GM18502 (cell line): ENCODE results near the gene PGS1.

ENCODE experiments used
- ATAC-seq: cut with Tn5 transposase; IDR thresholded peaks from one replicate; pipeline ENCODE4 v1.9.1; 2021; ENCODE audit warnings: mild to moderate bottlenecking; ENCODE audit not compliant: unreplicated experiment, poor library complexity

The PGS1 gene

DNA sequence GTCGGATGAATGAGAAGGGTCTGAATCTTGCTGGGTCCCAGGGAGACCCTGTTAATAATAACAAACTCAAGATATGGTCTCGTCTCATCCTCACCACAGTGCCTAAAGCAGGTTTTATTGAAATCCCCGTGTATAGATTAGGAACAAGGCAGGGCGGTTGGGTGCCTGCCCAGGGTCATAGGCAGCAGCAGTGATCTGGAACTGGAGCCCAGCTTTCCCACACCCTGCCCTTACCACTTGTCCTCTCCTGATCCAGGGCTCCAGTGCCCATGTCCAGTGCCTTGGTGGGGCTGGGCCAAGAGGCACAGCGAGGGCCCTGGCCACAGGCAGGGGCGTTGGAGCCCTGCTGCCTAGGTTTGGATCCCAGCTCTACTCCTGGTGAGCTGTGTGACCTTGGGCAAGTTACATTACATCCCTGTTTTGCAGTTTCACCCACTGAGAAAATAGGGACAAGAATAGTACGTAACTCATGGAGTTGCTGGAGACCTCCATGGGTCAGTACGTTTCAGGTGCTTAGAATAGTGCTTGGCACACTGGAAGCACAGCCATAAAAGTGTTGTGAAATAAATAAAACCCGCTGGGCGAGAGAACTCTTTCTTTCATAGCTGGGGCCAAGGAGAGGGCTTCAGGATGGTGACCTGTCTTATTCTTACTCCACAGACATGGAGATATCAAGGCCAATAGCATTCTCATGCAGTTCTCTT is 32.5 kb upstream of the PGS1 start:
- ATAC-seq: no peak

DNA sequence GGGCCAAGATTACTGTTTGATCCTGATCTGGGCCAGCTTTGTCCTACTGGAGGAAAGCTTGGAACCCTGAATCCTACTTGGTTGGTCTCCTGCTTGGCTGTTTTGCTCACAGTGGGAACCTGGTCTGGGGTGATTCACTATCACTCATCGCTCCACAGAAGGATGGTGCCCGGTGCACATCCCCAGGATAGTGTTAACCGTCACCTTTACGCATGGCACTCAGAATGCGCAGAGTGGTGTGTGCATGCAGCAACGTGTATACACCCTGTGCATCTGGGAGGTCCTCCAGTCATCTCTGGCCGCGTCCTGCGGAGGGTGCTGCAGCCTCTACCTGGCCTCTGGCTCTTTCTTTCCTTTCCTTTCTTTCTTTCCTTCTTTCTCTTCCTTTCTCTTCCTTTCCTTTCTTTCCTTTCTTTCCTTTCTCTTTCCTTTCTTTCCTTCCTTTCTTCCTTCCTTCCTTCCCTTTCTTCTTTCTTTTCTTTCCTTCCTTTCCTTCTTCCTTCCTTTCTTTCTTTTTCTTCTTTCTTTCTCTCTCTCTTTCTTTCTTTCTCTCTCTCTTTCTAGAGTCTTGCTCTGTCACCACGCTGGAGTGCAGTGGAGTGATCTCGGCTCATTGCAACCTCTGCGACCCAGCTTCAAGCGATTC is 31.7 kb upstream of the PGS1 start:
- no peak for ATAC-seq

DNA sequence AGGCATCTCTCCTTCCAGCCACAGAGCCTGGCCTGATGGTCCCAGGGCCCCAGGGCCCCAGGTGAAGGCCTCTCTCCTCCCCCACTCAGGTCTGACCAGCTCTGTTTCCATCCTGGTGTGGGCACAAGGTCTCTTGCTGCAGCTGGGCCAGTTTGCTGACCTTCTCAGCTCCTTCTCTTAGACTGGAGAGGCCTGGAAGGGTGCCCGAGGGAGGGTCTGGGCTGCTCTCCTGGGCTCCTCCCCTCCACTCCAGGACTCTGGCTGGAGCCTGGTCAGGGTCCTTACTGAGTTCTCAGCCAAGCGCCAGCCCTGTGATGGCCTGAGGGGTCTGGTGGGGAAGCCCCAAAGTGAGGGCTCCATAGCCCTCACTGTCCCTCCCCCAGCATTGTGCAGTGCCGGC is 31.0 kb upstream of the PGS1 start:
- ATAC-seq: no peak

DNA sequence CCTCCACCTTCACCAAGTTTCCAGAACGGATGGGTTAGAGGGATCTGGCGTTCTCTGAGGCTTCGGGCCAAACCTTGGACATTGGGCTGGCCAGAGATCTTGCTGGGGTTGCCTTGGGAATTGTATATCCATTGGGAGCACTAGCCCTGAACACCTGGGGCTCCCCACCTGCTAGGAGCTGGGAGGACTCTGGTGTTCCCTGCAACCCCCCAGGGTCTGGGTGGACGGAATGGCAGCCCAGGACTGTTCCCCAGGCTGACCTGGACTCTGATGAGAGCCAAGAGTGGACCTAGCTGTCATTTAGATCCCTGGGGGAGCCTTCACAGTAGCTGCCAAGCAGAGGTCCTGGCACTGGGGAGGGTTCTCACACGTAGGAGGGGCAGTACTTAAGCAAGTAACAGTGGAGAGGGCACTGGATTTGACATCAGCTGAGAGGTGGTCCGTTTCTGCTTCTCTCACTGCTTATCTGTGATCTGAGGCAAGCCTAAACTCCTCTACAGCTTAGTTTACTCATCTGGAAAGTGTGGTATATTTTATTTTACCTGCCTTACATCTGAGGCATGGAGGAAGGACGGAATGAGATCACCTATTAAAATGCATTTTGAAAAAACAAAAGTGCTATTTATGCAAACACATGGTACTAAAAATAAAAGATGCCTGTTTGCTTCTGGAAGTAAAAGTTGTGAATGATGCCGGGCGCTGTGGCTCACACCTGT is 30.2 kb upstream of the PGS1 start:
- no peak for ATAC-seq

DNA sequence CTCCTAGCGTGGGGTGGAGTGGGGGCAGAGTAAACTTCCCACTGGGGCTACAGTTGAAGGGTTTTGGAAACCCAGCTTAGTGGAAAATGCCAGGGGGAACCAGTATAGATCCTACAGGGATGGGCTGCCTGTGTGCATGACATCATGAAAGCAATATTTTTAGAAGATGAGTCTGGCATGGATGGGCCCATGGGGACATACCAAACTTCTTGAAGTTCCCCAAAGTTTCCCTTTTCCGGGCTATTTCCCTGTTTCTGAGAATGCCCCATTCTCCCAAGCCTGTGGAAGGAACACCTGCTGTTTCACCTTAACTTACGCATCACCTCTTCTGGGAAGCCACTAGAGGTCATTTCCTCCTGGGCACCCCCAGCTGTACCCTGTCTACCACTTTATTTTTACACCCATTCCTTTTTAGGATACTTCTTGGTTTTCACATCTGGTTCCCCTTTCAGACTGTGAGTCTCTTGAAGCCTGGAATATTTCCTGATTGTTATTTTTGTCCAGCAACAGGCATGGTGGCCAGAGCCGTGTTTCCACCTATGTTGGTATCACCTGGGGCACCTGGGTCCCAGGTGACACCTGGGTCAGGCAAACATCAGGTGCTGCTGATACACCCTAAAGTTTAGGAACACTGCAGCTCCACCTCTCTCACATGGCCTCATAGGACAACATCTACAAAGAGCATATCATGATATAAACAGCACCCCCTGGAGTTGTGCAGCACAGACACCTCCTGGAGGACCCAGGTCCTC is 28.4 kb upstream of the PGS1 start:
- ATAC-seq: no peak

DNA sequence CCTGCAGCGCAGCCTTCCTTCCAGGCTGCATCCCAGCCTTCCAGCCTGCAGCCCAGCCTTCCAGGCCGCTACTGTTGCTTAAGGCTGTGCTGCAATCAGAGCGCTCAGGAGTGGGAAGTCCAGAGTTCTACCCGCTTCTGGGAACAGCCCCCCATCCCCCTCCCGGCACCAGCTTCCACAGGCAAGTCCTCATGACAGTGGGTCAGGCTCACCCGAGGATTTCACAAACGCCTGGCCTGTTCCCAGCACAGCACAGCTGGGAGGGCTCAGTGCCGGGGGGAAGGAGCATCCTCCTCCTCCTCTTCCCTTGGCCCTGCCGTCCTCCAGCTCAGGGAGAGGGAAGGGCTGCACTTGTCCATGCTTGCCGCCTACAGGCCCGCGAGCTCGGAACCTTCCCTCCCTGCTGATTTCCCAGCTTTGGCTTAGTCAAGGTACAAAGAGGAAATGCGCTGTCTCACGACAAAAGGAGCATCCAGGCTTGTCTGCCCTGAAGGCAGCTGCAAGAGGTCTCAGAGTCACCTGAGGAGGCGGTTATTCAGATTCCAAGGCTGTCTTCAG is 26.9 kb upstream of the PGS1 start:
- no peak for ATAC-seq

DNA sequence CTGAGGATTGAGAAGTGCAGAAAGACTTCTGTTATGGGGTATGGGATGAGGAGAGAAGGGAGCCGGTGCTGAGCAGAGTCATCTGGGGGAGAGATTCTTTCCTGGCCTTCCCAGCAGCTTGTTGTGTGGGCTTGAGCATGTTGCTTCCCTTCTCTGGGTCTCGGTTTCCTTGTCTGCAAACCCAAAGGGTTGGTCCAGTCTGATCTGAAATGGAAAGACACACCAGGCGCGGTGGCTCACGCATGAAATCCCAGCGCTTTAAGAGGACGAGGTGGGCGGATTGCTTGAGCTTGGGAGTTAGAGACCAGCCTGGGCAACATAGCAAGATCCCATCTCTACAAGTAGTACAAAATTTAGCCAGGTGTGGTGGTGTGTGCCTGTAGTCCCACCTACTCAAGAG is 24.6 kb upstream of the PGS1 start:
- no peak for ATAC-seq

DNA sequence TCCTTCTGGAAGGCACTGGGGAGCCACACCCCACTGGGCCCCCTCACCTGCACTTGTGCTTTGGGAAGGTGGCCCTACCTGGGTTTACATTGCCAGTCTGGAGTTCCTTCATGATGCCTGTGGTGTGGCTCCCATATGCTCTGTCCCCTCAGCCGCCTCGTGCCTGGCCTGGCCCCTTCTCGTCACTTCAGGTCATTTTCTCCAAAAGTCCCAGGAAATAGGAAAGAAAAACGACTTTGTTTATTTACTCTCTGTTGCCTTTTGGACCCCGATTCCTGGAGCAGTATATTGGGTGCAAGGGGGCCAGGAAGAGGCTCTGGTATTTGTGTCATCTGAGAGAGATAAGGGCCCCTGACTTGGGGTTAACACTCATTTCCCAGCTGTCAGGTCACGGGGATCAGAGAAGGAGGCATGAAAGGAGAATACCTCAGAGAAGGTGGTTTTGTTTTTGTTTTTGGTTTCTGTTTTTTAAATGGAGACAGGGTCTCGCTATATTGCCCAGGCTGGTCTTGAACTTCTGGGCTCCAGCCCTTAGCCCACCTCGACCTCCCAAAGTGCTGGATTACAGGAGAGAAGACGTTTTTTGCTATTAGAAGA is 23.3 kb upstream of the PGS1 start:
- no peak for ATAC-seq

DNA sequence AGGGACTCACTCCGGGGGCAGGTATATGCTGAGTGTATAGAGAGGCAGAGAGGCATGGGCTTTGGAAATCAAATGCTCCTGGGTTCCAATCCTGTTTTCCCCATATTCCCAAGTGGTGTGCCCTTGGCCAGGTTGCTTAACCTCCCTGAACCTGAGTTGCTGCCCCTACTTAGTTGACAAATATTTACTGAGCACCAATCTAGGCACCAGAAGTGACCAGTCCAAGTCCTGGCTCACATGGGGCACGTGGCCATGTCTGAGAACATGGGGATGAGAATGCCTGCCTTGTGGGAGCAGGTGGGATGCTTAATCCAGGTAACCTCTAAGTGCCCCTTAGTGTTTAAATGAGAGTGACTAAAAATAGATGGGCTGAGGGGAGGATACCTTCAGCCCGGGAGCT is 22.7 kb upstream of the PGS1 start:
- no peak for ATAC-seq

DNA sequence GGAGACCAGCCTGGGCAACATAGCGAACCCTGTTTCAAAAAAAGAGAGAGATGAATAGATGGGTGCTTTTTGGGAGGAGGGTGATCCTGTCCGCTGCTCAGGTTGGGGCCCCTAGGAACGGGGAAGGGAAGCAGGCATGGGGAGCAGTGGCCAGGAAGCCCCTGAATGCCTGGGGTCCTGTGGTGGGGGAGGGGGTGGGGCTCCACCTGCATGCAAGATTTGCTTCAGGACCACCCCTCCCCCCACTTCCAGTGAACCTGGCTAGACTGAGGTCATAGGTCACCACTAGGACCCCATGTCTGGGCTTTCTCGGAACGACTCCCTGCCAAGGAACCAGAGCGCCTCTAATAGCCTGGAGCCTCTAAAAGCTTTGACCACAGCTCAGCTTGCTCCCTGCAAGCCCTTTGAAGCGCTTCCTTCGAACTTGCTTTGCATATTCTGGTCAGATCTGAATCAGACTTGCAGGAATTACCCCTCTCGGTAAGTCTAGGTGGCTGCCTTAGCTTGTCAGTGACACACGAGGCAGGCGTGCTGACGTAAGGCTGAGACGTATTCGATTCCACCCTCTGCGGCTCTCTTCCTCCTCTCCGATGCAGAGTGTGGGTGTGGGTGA is 22.2 kb upstream of the PGS1 start:
- peak; percentile 67 for ATAC-seq

DNA sequence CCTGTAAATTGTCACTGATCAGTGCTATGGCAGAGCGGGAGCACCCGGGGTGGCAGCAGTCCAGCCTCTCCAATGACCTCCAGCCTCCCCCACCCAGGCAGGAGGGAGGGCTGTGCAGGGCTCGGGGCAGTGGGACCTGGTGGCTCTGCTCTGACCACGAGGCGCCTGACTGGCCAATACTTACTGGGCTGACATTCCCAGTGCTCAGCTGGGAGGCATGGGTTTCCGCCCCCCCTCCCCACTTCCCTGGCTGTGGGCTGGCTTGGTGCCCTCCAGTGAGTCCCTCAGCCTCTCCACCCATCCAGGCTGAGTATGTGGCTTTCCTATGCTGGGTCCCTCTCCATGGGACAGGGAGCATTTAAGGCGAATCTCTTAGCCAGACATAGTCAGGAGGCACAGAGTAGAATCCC is 21.3 kb upstream of the PGS1 start:
- no peak for ATAC-seq

DNA sequence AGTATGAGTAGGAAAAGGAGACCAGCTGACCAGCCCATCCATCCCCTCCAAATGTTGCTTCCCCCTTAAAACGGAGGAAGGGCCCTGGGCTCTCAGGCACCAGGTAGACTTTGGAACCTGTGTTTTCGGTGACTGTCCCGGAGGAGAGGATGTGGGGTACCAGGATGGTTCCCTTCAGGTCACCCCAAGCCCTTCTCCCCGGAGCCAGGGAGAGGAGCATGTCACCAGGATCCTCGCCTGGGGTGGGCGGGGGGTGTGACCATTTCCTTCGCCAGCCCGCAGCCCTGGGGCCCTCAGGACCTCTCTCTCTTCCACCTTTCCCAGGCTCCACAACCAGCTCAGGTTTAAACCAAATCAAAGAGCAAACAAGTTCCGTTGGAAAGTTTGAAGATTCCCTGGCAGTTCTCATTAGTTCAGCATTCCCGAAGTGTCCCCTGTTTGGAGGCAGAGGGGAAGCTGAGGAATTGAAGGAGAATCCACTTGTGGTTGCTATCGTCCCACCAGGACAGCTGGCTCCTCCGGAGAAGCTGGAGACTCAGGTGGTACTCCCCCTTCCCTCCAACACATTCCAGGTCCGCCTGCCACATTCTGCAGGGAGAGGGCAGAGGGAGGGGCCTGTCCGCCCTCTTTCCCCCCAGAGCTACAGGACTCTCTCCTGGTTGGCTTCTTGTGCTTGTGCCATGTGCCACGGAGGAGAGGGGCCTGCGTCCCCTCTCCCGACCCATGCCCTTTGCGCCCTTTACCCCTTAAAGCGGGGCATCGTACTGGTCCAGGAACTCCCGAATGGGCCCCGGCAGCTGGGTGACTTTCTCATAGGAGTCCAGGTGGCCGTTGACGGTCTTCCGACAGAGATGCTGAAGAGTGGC is 20.5 kb upstream of the PGS1 start:
- no peak for ATAC-seq

DNA sequence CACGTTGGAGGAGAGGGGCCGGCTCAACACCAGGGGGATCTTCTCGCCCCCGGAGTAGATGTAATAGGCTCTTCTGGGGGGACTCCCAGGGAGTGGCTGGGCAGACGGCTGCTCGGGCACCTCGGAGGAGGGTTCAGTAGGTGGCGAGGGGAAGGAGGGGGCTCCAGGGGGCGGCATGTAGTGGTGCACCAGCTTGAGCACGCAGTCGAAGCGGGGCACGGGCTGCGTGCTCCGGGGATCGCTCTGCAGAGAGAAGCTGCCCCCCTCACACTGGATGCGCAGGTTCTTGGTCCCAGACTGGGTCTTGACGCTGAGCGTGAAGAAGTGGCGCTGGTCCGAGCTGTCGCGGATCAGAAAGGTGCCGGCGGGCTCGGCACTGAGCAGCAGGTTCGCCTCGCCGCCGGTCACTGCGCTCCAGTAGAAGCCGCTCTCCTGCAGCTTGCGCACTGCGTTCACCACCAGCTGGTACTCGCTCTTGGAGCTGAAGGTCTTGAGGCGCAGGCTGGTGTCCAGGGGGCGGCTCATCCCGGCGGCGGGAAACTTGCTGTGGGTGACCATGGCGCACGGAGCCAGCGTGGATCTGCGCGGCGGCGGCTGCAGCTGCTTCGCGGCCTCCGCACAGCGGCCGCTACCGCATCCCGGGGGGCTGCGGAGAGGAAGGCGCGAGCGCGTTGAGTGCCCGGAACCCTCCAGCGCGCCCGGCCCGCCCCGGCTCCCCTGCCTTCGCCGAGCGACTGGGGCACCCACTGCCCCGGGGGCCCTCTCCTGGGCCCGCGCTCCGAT is 19.7 kb upstream of the PGS1 start:
- ATAC-seq: no peak

DNA sequence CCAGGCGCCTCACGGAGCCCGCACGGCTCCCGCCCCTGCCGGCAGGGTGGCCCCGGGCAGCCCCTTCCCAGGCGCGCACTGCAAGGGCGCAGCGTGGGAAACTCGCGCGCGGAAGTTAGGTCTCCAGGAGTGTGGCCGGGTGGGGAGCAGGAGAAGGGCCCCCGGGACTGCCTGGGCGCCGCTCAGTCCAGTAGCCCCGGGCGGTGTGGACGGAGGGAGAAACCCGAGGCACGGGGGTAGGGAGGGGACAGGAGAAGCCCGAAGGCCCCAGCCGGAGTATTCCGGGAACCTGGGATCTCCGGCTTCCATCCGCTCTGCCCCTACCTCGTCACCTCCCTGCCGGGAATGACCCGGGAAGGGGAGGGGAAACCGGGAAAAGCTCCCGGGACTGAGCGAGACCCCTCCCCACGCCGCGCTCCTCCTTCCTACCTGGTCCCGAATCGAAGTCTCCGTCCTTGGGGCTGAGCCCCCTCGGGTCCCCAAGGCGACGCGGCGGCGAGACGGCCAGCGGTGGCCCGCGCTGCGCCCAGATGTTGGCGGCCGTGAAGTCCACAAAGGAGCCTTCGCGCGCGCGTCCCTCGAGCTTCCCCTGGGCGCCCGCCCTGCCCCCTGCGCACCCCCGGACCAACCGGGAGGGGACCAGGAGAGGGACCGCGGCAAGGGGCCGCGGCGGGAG is 19.0 kb upstream of the PGS1 start:
- ATAC-seq: peak; percentile 1

DNA sequence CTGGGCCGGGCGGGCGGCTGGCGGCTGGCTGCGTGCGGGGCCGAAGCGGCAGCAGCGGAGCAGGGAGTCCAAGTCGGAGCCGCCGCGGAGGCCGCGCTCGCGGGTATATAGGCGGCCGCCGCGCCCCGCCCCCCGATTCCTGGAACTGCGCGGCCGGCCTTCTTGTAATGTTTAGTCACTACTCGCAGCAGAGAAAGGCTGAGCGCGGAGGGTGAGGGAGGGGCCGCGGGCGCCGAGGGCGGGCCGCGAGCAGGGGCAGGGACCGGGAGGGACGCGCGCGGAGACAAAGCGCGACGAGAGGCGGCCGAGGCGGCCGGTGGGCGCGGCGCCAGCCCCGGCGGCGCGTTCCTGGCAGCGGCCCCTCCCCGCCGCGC is 18.5 kb upstream of the PGS1 start, which contains the start of gene SOCS3:
Gene SOCS3, minus strand, starts transcription at position 81 of the 374 bp plus-strand sequence. CDS start 982 bp downstream, outside the sequence.
- peak; percentile 33 for ATAC-seq

DNA sequence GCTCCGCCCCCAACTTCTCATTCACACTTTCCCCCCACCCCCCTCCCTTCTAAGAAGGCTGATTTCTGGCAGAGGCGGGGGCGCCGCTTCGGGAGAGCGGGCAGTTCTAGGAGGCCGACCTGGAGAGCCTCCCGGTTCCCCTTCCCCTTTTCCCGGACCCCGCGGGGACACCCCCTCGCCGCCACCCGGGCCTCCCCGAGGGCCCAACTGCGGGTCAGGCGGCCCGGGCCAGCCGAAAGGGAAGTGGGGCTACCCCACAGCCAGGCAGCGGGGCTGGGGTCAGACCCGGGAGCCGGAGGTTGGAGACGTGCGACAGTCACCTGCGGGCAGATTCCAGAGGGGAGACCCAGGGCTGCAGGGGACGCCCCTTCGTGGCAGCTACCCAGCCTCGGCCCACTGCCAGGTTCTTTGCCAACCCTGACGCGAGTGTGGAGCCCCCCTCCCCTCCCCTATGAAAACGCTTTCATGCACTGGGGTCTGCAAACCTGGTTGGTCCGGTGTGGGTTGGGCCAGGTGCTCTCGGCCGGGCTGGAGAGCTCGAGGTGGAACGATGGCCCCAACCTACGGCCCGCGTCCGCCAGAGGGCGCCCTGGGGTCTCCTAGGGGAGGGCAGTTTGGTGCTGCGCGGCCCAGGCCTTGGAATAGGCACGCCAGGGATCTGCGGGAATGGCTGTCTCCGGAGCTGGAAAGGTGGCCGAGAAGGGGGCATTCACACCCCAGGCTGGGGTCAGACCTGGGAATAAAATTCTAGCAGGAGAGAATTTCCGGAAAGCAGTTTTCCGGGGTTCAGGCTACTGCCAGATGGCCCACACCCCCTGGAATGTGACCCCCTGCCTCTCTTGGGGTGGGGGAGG is 17.9 kb upstream of the PGS1 start:
- ATAC-seq: peak; percentile 30
